ENCODE results near the gene LRP1.

LRP1 gene

GRCh38 chr12:57090490-57090889, 37.8 kb upstream of the LRP1 start:
- H3K27me3 ChIP-seq (replicated peaks in 2 of 5; ENCODE audit: control insufficient read depth in 4 of 5, insufficient read depth in 5 of 5, low read length in 4 of 5) = no peaks in the 10 kb centered on the region
- WGBS (ENCODE audit: insufficient coverage) = 90% methylated on average over 6 of the region's 6 CpGs
- peaks cover 3 to 52% (median 47%) of the 10 kb centered on the region in 4 experiments for H3K4me1 ChIP-seq (ENCODE audit: control extremely low read depth in 1 of 4, control insufficient read depth in 4 of 4, insufficient read depth in 4 of 4, low read length in 3 of 4)
- no peak for DNase-seq
- CTCF ChIA-PET = interaction anchor here (1.0 to 27.7 kb wide), 4 partner anchors 8 to 75 kb away, joined by 3 to 835 read pairs (median 126); partner anchors contain the start of genes NEMP1, STAT6 and TAC3
- peaks cover 2 to 38% (median 25%) of the 10 kb centered on the region in 4 experiments for H3K36me3 ChIP-seq (ENCODE audit: control insufficient read depth in 4 of 4, insufficient read depth in 4 of 4, low read length in 3 of 4)
- no peaks in the 10 kb centered on the region for H3K9me3 ChIP-seq (ENCODE audit: control extremely low read depth in 1 of 5, control insufficient read depth in 4 of 5, insufficient read depth in 2 of 5, low read depth in 1 of 5, low read length in 4 of 5)
- POLR2A ChIA-PET = interaction anchor here (1.0 to 5.1 kb wide), 2 partner anchors 12 to 21 kb away, joined by 3 to 45 read pairs; partner anchors contain the start of gene NEMP1
- no peak overlapping the region for H3K27ac ChIP-seq (ENCODE audit: insufficient read depth in 1 of 2, low read depth in 1 of 2, low read length in 2 of 2, poor library complexity in 1 of 2, severe bottlenecking in 2 of 2)
- H3K4me3 ChIP-seq (ENCODE audit: control insufficient read depth in 1 of 7, extremely low read depth in 1 of 7, insufficient read depth in 4 of 7, low read depth in 2 of 7, low read length in 6 of 7) = peak overlapping the region in 4 of 7 experiments; percentile 34 to 92 (median 56)

- Histone ChIP-seq H3K27ac (ENCODE audit: insufficient read depth in 1 of 2, low read depth in 1 of 2, low read length in 2 of 2, poor library complexity in 1 of 2, severe bottlenecking in 2 of 2) (no peak overlapping the region), H3K4me3 (ENCODE audit: control insufficient read depth in 1 of 7, extremely low read depth in 1 of 7, insufficient read depth in 4 of 7, low read depth in 2 of 7, low read length in 6 of 7) (no peak overlapping the region), H3K36me3 (ENCODE audit: control insufficient read depth in 4 of 4, insufficient read depth in 4 of 4, low read length in 3 of 4) (peaks cover 2 to 44% (median 30%) of the 10 kb centered on the region in 4 experiments), H3K9me3 (ENCODE audit: control extremely low read depth in 1 of 5, control insufficient read depth in 4 of 5, insufficient read depth in 2 of 5, low read depth in 1 of 5, low read length in 4 of 5) (no peaks in the 10 kb centered on the region), H3K4me1 (ENCODE audit: control extremely low read depth in 1 of 4, control insufficient read depth in 4 of 4, insufficient read depth in 4 of 4, low read length in 3 of 4) (peaks cover 2 to 46% (median 42%) of the 10 kb centered on the region in 4 experiments), H3K27me3 (replicated peaks in 2 of 5; ENCODE audit: control insufficient read depth in 4 of 5, insufficient read depth in 5 of 5, low read length in 4 of 5) (no peaks in the 10 kb centered on the region)
- 97% methylated on average over 14 of the region's 22 CpGs for WGBS (ENCODE audit: insufficient coverage)
- no peak for DNase-seq
- ChIA-PET POLR2A (interaction anchor here (5.1 kb wide), 1 partner anchor 13 kb away, joined by 45 read pairs; the partner anchor contains the start of gene NEMP1), CTCF (interaction anchor here (1.0 to 27.7 kb wide), 6 partner anchors 8 to 84 kb away, joined by 3 to 835 read pairs (median 6); partner anchors contain the start of genes NEMP1, STAT6, TAC3 and ZBTB39)
These were observed 37.2 kb upstream of the LRP1 start for GRCh38 chr12:57090924-57091637.

GRCh38 chr12:57091638-57092528, 36.4 kb upstream of the LRP1 start:
- H3K27me3 ChIP-seq (replicated peaks in 2 of 5; ENCODE audit: control insufficient read depth in 4 of 5, insufficient read depth in 5 of 5, low read length in 4 of 5) = no peaks in the 10 kb centered on the region
- peaks cover 5 to 52% (median 37%) of the 10 kb centered on the region in 4 experiments for H3K36me3 ChIP-seq (ENCODE audit: control insufficient read depth in 4 of 4, insufficient read depth in 4 of 4, low read length in 3 of 4)
- H3K27ac ChIP-seq (ENCODE audit: insufficient read depth in 1 of 2, low read depth in 1 of 2, low read length in 2 of 2, poor library complexity in 1 of 2, severe bottlenecking in 2 of 2) = no peak overlapping the region
- no peak overlapping the region for H3K4me3 ChIP-seq (ENCODE audit: control insufficient read depth in 1 of 7, extremely low read depth in 1 of 7, insufficient read depth in 4 of 7, low read depth in 2 of 7, low read length in 6 of 7)
- peaks cover 0 to 39% (median 34%) of the 10 kb centered on the region in 4 experiments for H3K4me1 ChIP-seq (ENCODE audit: control extremely low read depth in 1 of 4, control insufficient read depth in 4 of 4, insufficient read depth in 4 of 4, low read length in 3 of 4)
- ChIA-PET CTCF (interaction anchor here (1.1 to 27.7 kb wide), 9 partner anchors 16 to 94 kb away, joined by 3 to 835 read pairs (median 4); partner anchors contain the start of genes NEMP1, STAT6 and ZBTB39), POLR2A (interaction anchor here (1.4 kb wide), 1 partner anchor 19 kb away, joined by 3 read pairs; the partner anchor contains the start of gene STAT6)
- WGBS (ENCODE audit: insufficient coverage) = 97% methylated on average over 20 of the region's 25 CpGs
- H3K9me3 ChIP-seq (ENCODE audit: control extremely low read depth in 1 of 5, control insufficient read depth in 4 of 5, insufficient read depth in 2 of 5, low read depth in 1 of 5, low read length in 4 of 5) = no peaks in the 10 kb centered on the region
- no peak for DNase-seq

GRCh38 chr12:57092529-57092862, 35.8 kb upstream of the LRP1 start:
- H3K9me3 ChIP-seq (ENCODE audit: control extremely low read depth in 1 of 5, control insufficient read depth in 4 of 5, insufficient read depth in 2 of 5, low read depth in 1 of 5, low read length in 4 of 5) = no peaks in the 10 kb centered on the region
- peaks cover 5 to 58% (median 43%) of the 10 kb centered on the region in 4 experiments for H3K36me3 ChIP-seq (ENCODE audit: control insufficient read depth in 4 of 4, insufficient read depth in 4 of 4, low read length in 3 of 4)
- no peak for DNase-seq
- H3K27me3 ChIP-seq (replicated peaks in 2 of 5; ENCODE audit: control insufficient read depth in 4 of 5, insufficient read depth in 5 of 5, low read length in 4 of 5) = no peaks in the 10 kb centered on the region
- peaks cover 0 to 36% (median 33%) of the 10 kb centered on the region in 4 experiments for H3K4me1 ChIP-seq (ENCODE audit: control extremely low read depth in 1 of 4, control insufficient read depth in 4 of 4, insufficient read depth in 4 of 4, low read length in 3 of 4)
- no peak overlapping the region for H3K27ac ChIP-seq (ENCODE audit: insufficient read depth in 1 of 2, low read depth in 1 of 2, low read length in 2 of 2, poor library complexity in 1 of 2, severe bottlenecking in 2 of 2)
- ChIA-PET CTCF (interaction anchor here (1.1 to 27.7 kb wide), 9 partner anchors 15 to 93 kb away, joined by 3 to 835 read pairs (median 4); partner anchors contain the start of genes NEMP1, STAT6 and ZBTB39), POLR2A (interaction anchor here (1.4 kb wide), 1 partner anchor 18 kb away, joined by 3 read pairs; the partner anchor contains the start of gene STAT6)
- no peak overlapping the region for H3K4me3 ChIP-seq (ENCODE audit: control insufficient read depth in 1 of 7, extremely low read depth in 1 of 7, insufficient read depth in 4 of 7, low read depth in 2 of 7, low read length in 6 of 7)
- WGBS (ENCODE audit: insufficient coverage) = 96% methylated on average over 5 of the region's 5 CpGs

- no peak overlapping the region for H3K4me3 ChIP-seq (ENCODE audit: control insufficient read depth in 1 of 7, extremely low read depth in 1 of 7, insufficient read depth in 4 of 7, low read depth in 2 of 7, low read length in 6 of 7)
These were observed 35.3 kb upstream of the LRP1 start for GRCh38 chr12:57092876-57093414.

More at GRCh38 chr12:57092876-57093414, 35.3 kb upstream of the LRP1 start:
- ChIA-PET POLR2A (interaction anchor here (1.4 to 1.5 kb wide), 2 partner anchors 18 to 24 kb away, joined by 3 read pairs; partner anchors contain the start of gene STAT6), CTCF (interaction anchor here (1.1 to 27.7 kb wide), 9 partner anchors 15 to 93 kb away, joined by 3 to 835 read pairs (median 4); partner anchors contain the start of genes NEMP1, STAT6 and ZBTB39)
- Histone ChIP-seq H3K4me1 (ENCODE audit: control extremely low read depth in 1 of 4, control insufficient read depth in 4 of 4, insufficient read depth in 4 of 4, low read length in 3 of 4) (peaks cover 0 to 32% (median 31%) of the 10 kb centered on the region in 4 experiments), H3K27ac (ENCODE audit: insufficient read depth in 1 of 2, low read depth in 1 of 2, low read length in 2 of 2, poor library complexity in 1 of 2, severe bottlenecking in 2 of 2) (no peak overlapping the region), H3K27me3 (replicated peaks in 2 of 5; ENCODE audit: control insufficient read depth in 4 of 5, insufficient read depth in 5 of 5, low read length in 4 of 5) (no peaks in the 10 kb centered on the region), H3K9me3 (ENCODE audit: control extremely low read depth in 1 of 5, control insufficient read depth in 4 of 5, insufficient read depth in 2 of 5, low read depth in 1 of 5, low read length in 4 of 5) (no peaks in the 10 kb centered on the region), H3K36me3 (ENCODE audit: control insufficient read depth in 4 of 4, insufficient read depth in 4 of 4, low read length in 3 of 4) (peaks cover 6 to 61% (median 47%) of the 10 kb centered on the region in 4 experiments)
- no peak for DNase-seq
- 100% methylated on average over 2 of the region's 4 CpGs for WGBS (ENCODE audit: insufficient coverage)
